Measurements from ENCODE around the gene ZDHHC9.
"Not testable (repeated sequence)": the region's sequence is repeated elsewhere in the genome, so short reads cannot be mapped to it uniquely, and the experiment has no call there.

DNA sequence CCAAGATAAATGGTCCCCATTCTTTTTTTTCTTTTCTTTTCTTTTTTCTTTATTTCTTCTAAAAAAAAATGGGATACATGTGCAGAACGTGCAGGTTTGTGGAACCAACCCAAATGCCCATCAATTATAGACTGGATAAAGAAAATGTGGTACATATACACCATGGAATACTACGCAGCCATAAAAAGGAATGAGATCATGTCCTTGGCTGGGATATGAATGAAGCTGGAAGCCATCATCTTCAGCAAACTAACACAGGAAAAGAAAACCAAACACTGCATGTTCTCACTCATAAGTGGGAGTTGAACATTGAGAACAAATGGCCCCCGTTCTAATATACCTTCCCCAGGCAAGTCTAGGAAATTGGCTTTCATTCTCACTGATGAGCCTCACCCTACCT, 22.6 kb upstream of the ZDHHC9 start:
- TF ChIP-seq, protein P1, sequence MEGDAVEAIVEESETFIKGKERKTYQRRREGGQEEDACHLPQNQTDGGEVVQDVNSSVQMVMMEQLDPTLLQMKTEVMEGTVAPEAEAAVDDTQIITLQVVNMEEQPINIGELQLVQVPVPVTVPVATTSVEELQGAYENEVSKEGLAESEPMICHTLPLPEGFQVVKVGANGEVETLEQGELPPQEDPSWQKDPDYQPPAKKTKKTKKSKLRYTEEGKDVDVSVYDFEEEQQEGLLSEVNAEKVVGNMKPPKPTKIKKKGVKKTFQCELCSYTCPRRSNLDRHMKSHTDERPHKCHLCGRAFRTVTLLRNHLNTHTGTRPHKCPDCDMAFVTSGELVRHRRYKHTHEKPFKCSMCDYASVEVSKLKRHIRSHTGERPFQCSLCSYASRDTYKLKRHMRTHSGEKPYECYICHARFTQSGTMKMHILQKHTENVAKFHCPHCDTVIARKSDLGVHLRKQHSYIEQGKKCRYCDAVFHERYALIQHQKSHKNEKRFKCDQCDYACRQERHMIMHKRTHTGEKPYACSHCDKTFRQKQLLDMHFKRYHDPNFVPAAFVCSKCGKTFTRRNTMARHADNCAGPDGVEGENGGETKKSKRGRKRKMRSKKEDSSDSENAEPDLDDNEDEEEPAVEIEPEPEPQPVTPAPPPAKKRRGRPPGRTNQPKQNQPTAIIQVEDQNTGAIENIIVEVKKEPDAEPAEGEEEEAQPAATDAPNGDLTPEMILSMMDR (IDR thresholded peaks at IDR 0.05; ENCODE audit: insufficient read depth, low read depth, low read length), result not testable (repeated sequence)
- TF ChIP-seq EZH2 (IDR thresholded peaks at IDR 0.05; ENCODE audit: insufficient read depth, low read length), result not testable (repeated sequence)

All from astrocyte (in vitro differentiated cells and primary cell).